Adrenal gland (tissue), 5 donors: ENCODE measurements around the gene OR8B2.

ENCODE experiments used
- CTCF ChIP-seq, 6 experiments: fragments of 450-650 bp in 4 of 6; fragments of 200-600 bp in 2 of 6; sonication (generic) in 1 of 6; IDR thresholded peaks; 1 replicate in 5 of 6; 2 replicates in 1 of 6; pipeline versions ENCODE4 v1.5.1 to v1.8.0; 2016 to 2021; ENCODE audit warnings: antibody characterized with exemption in 6 of 6, mild to moderate bottlenecking in 2 of 6, moderate library complexity in 1 of 6
- POLR2A ChIP-seq, 2 donors: fragments of 450-650 bp; IDR thresholded peaks; one replicate each; pipeline ENCODE4 v1.6.1; 2017; ENCODE audit warnings: antibody characterized with exemption in 2 of 2, mild to moderate bottlenecking in 2 of 2, moderate library complexity in 1 of 2
- donor health status: DM: no; HTN: no; CAD: no.

- TF ChIP-seq POLR2A (IDR thresholded peaks at IDR 0.05) (no peak), CTCF (IDR thresholded peaks at IDR 0.05) (no peak)
These were observed 8.0 kb downstream of the OR8B2 start for GRCh38 chr11:124376280-124376679.
